ENCODE measurements around the gene DCAKD. TPM values are rescaled to one million over a fixed set of nuclear protein-coding genes. Genes with fewer than 3 reads are reported as not detected.

The DCAKD gene
- total RNA-seq, 1 experiment from 2014 or later, result 15.1 TPM

DNA sequence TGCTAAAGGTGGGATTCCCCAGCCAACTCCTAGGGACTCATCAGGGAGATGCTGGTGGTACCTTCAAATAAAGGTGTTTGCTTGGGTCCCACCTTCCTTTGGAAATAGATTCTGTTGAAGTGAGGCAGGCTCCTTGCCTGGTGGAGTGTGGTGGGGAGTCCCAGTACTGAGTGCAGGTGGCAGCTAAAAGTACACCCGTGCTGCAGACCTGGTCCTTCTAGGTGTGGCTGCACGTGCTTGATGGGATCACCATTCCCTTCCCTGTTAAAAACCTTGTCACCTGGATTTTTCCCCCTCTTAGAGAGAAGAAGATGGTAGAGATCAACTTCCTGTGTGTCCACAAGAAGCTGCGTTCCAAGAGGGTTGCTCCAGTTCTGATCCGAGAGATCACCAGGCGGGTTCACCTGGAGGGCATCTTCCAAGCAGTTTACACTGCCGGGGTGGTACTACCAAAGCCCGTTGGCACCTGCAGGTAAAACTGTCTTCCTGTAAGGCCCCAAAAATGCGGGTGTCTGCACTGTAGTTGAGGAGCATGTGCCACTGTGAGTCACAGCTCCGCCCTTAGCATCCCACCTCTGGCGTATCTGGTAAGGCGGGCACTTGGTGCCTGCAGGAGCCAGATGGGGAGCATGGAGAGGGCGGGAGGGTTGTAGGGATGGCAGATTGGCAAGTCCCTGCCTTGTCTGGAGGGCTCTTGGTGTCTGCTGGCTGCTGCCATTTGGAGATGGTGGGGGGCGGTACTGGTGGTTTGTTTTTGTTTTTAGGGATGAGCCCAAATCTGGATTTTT, 46.8 kb upstream of the DCAKD start:
- Mint-ChIP-seq H3K27ac (ENCODE audit: unreplicated experiment) (peak overlapping the region; percentile 50), H3K4me1 (ENCODE audit: low read depth, unreplicated experiment) (peaks cover 7% of the 10 kb centered on the region), H3K36me3 (ENCODE audit: insufficient read depth, unreplicated experiment) (peaks cover 94% of the 10 kb centered on the region), H3K27me3 (ENCODE audit: insufficient read depth, unreplicated experiment) (no peaks in the 10 kb centered on the region), H3K4me3 (ENCODE audit: unreplicated experiment) (no peak overlapping the region), H3K9me3 (ENCODE audit: unreplicated experiment) (no peaks in the 10 kb centered on the region)
- Histone ChIP-seq H3K9me3 (no peaks in the 10 kb centered on the region), H3K27me3 (replicated peaks; ENCODE audit: control insufficient read depth, insufficient read depth, low read length) (no peaks in the 10 kb centered on the region), H3K4me1 (peaks cover 6% of the 10 kb centered on the region; the same call in 1 of the 2 replicates), H3K4me3 (ENCODE audit: low read depth, low read length) (no peak overlapping the region), H3K36me3 (ENCODE audit: control insufficient read depth, insufficient read depth, low read length) (peaks cover 2% of the 10 kb centered on the region)
- intact Hi-C loops (cut with micrococcal nuclease; ENCODE audit: unreplicated experiment), result loop anchor here (2.0 kb wide), 1 partner anchor 35 kb away; the partner anchor contains the start of gene PLCD3
- DNase-seq, result no peak
- ChIA-PET POLR2A (no interaction called here), CTCF (interaction anchor here (0.6 to 2.5 kb wide), 11 partner anchors 10 to 178 kb away, joined by 3 to 13 read pairs (median 4); partner anchors contain the start of genes ACBD4, HEXIM1 and NMT1)
- BruUV-seq (replicated peaks), result no TSS peak
- TF ChIP-seq, protein P1, sequence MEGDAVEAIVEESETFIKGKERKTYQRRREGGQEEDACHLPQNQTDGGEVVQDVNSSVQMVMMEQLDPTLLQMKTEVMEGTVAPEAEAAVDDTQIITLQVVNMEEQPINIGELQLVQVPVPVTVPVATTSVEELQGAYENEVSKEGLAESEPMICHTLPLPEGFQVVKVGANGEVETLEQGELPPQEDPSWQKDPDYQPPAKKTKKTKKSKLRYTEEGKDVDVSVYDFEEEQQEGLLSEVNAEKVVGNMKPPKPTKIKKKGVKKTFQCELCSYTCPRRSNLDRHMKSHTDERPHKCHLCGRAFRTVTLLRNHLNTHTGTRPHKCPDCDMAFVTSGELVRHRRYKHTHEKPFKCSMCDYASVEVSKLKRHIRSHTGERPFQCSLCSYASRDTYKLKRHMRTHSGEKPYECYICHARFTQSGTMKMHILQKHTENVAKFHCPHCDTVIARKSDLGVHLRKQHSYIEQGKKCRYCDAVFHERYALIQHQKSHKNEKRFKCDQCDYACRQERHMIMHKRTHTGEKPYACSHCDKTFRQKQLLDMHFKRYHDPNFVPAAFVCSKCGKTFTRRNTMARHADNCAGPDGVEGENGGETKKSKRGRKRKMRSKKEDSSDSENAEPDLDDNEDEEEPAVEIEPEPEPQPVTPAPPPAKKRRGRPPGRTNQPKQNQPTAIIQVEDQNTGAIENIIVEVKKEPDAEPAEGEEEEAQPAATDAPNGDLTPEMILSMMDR (IDR thresholded peaks at IDR 0.05; ENCODE audit: insufficient read depth in 1 of 2, low read depth in 1 of 2, low read length in 1 of 2, severe bottlenecking in 1 of 2, unreplicated experiment in 1 of 2), result no peak

DNA sequence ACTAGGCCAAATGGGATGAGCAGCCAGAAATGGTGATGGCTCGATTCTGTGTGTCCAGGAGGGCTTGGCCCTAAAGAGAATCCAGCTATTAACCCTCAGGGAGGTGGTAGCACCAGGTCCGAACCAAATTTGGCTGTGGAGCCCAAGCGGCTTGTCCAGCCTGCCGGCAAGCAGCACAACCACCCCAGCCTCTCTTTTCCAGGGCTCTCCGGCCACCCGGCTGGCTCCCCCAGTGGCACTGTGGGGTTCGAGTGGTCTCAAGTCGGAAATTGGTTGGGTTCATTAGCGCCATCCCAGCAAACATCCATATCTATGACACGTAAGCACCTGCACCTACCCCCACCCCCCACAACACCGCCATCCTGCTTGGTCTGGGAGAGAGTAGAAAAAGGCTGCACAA, 45.5 kb upstream of the DCAKD start:
- Mint-ChIP-seq H3K27ac (ENCODE audit: unreplicated experiment) (no peak overlapping the region), H3K27me3 (ENCODE audit: insufficient read depth, unreplicated experiment) (no peaks in the 10 kb centered on the region), H3K4me3 (ENCODE audit: unreplicated experiment) (no peak overlapping the region), H3K9me3 (ENCODE audit: unreplicated experiment) (no peaks in the 10 kb centered on the region), H3K4me1 (ENCODE audit: low read depth, unreplicated experiment) (peaks cover 7% of the 10 kb centered on the region), H3K36me3 (ENCODE audit: insufficient read depth, unreplicated experiment) (peaks cover 94% of the 10 kb centered on the region)
- no peaks in the 10 kb centered on the region for H3K9me3 ChIP-seq
- POLR2A ChIA-PET, result no interaction called here
- BruUV-seq (replicated peaks), result no TSS peak
- intact Hi-C loops (cut with micrococcal nuclease; ENCODE audit: unreplicated experiment), result no loop called here
- peaks cover 9% of the 10 kb centered on the region; the same call in 1 of the 2 replicates for H3K4me1 ChIP-seq
- CTCF ChIA-PET, result interaction anchor here (1.1 kb wide), 2 partner anchors 36 to 39 kb away, joined by 3 read pairs; partner anchors contain the start of genes ACBD4 and PLCD3
- DNase-seq, result no peak
- no peak overlapping the region for H3K4me3 ChIP-seq (ENCODE audit: low read depth, low read length)
- H3K36me3 ChIP-seq (ENCODE audit: control insufficient read depth, insufficient read depth, low read length), result peaks cover 3% of the 10 kb centered on the region
- TF ChIP-seq, protein P1 (IDR thresholded peaks at IDR 0.05; ENCODE audit: insufficient read depth in 1 of 2, low read depth in 1 of 2, low read length in 1 of 2, severe bottlenecking in 1 of 2, unreplicated experiment in 1 of 2), result no peak
- no peaks in the 10 kb centered on the region for H3K27me3 ChIP-seq (replicated peaks; ENCODE audit: control insufficient read depth, insufficient read depth, low read length)

DNA sequence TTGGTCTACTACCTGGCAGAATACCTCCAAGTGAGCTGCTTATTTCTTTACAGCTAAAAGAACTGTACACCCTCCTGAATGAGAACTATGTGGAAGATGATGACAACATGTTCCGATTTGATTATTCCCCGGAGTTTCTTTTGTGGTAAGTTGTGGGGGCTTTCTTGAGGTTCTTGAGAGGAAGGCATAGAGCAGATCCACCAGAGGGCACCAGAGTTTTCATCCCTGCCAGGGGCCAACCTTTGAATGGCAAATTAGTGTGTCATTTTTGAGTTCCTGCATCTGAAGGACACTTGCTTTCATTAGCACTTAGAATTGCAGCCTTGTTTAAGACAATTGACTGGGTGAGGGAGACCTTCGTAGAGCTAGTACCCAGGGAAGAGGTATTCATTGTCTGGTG, 44.7 kb upstream of the DCAKD start:
- H3K9me3 Mint-ChIP-seq (ENCODE audit: unreplicated experiment), result no peaks in the 10 kb centered on the region
- POLR2A ChIA-PET, result no interaction called here
- H3K36me3 ChIP-seq (ENCODE audit: control insufficient read depth, insufficient read depth, low read length), result peaks cover 4% of the 10 kb centered on the region

More for the DNA sequence above, 44.7 kb upstream of the DCAKD start:
- Mint-ChIP-seq H3K36me3 (ENCODE audit: insufficient read depth, unreplicated experiment) (peaks cover 94% of the 10 kb centered on the region), H3K27me3 (ENCODE audit: insufficient read depth, unreplicated experiment) (no peaks in the 10 kb centered on the region), H3K4me1 (ENCODE audit: low read depth, unreplicated experiment) (peaks cover 7% of the 10 kb centered on the region), H3K27ac (ENCODE audit: unreplicated experiment) (no peak overlapping the region), H3K4me3 (ENCODE audit: unreplicated experiment) (no peak overlapping the region)
- no TSS peak for BruUV-seq (replicated peaks)
- 0 out of 2 replicates have a peak, but pooled peaks cover 5% of the 10 kb centered on the region for H3K4me1 ChIP-seq
- H3K4me3 ChIP-seq (ENCODE audit: low read depth, low read length), result no peak overlapping the region
- CTCF ChIA-PET, result interaction anchor here (1.1 kb wide), 1 partner anchor 39 kb away, joined by 3 read pairs; the partner anchor contains the start of gene ACBD4
- TF ChIP-seq, protein P1 (IDR thresholded peaks at IDR 0.05; ENCODE audit: insufficient read depth in 1 of 2, low read depth in 1 of 2, low read length in 1 of 2, severe bottlenecking in 1 of 2, unreplicated experiment in 1 of 2), result peak; percentile 52 to 71
- peak in 1 of 2 experiments; percentile 44 for DNase-seq
- H3K27me3 ChIP-seq (replicated peaks; ENCODE audit: control insufficient read depth, insufficient read depth, low read length), result no peaks in the 10 kb centered on the region
- intact Hi-C loops (cut with micrococcal nuclease; ENCODE audit: unreplicated experiment), result no loop called here
- H3K9me3 ChIP-seq, result no peaks in the 10 kb centered on the region

All from Caco-2 (cell line).